Measurements from ENCODE around the gene GRIK1. TPM values are rescaled to one million over a fixed set of nuclear protein-coding genes. Genes with fewer than 3 reads are reported as not detected.

Gene GRIK1
- total RNA-seq: not detected in 2 replicates

- no peak within 1 kb of the TSS for H3K4me3 ChIP-seq (ENCODE audit: low read depth, low read length)
- DNase-seq (ENCODE audit: low read depth): no peak
- no peak for TF ChIP-seq CTCF (conservative IDR thresholded peaks at IDR 0.05; ENCODE audit: low read depth, low read length)
These were observed at the start of gene GRIK1 for GRCh38 chr21:29939924-29940275. TSS of gene GRIK1 (minus strand) at chr21:29939996.

- TF ChIP-seq CTCF (conservative IDR thresholded peaks at IDR 0.05; ENCODE audit: low read depth, low read length): no peak
- no peak overlapping the region for H3K4me3 ChIP-seq (ENCODE audit: low read depth, low read length)
- DNase-seq (ENCODE audit: low read depth): no peak
These were observed 48.0 kb upstream of the GRIK1 start for GRCh38 chr21:29987762-29988161.

DNA sequence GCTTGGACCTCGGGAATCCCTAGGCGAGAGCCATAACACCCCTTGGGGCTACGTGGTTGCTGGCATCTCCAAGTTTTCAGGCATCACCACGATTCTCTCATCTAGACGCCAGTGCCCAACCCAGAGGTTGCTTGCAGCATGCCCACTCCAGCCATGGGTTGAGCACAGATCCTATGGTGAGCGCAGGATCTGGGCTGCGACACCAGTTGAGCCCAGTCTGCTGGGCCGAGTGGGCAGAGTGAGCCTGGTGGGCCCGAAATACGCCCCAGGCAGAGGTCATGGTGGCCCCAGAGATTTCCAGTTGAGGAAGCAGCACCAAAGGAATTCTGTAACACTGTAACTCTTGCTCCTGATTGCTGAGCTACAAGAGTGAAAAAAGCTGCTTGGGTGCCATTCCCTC lies 46.1 kb upstream of the GRIK1 start:
- TF ChIP-seq CTCF (conservative IDR thresholded peaks at IDR 0.05; ENCODE audit: low read depth, low read length): no peak
- DNase-seq (ENCODE audit: low read depth): no peak
- no peak overlapping the region for H3K4me3 ChIP-seq (ENCODE audit: low read depth, low read length)

GRCh38 chr21:29979043-29979442 lies 39.2 kb upstream of the GRIK1 start:
- DNase-seq (ENCODE audit: low read depth): no peak
- H3K4me3 ChIP-seq (ENCODE audit: low read depth, low read length): no peak overlapping the region
- no peak for TF ChIP-seq CTCF (conservative IDR thresholded peaks at IDR 0.05; ENCODE audit: low read depth, low read length)

GRCh38 chr21:29975776-29976175 lies 36.0 kb upstream of the GRIK1 start:
- no peak for TF ChIP-seq CTCF (conservative IDR thresholded peaks at IDR 0.05; ENCODE audit: low read depth, low read length)
- H3K4me3 ChIP-seq (ENCODE audit: low read depth, low read length): no peak overlapping the region
- no peak for DNase-seq (ENCODE audit: low read depth)

DNA sequence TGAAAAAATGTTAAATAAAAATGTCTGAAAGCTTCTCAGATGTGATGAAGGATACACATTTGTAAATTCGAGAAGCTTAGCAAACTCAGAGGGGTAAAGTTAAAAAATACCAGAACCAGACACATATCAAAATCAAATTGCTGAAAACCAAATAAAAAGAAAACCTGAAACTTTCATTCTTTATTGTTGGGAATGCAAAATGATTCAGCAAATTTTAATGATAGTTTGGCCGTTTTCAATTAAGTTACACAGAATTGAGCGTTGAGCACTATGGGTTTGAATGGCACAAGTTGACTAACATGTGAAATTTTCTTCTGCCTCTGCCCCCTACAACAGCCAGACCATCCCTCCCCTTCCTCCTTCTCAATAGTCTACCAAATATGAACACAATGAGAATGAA lies 33.5 kb upstream of the GRIK1 start:
- no peak for DNase-seq (ENCODE audit: low read depth)
- TF ChIP-seq CTCF (conservative IDR thresholded peaks at IDR 0.05; ENCODE audit: low read depth, low read length): no peak
- no peak overlapping the region for H3K4me3 ChIP-seq (ENCODE audit: low read depth, low read length)

- H3K4me3 ChIP-seq (ENCODE audit: low read depth, low read length): no peak overlapping the region
- DNase-seq (ENCODE audit: low read depth): no peak
- TF ChIP-seq CTCF (conservative IDR thresholded peaks at IDR 0.05; ENCODE audit: low read depth, low read length): no peak
These were observed 21.7 kb upstream of the GRIK1 start for GRCh38 chr21:29961291-29962027.

Measured in epithelial cell of proximal tubule (primary cell).